Osteoblast (primary cell): ENCODE results near the gene TRIAP1. TPM values are rescaled to one million over a fixed set of nuclear protein-coding genes. Genes with fewer than 3 reads are reported as not detected.
"Not testable (repeated sequence)": the region's sequence is repeated elsewhere in the genome, so short reads cannot be mapped to it uniquely, and the experiment has no call there.

Source experiments
- DNase-seq: peaks from one replicate; pipeline ENCODE4 v3.0.0; 2011; ENCODE audit warnings: low spot score, mixed read lengths; ENCODE audit not compliant: insufficient read length; ENCODE audit errors: missing footprints
- H2AFZ ChIP-seq: 2 replicates; pipeline ENCODE4 v1.6.0; 2011; ENCODE audit warnings: mild to moderate bottlenecking, low read length
- H3K27ac ChIP-seq: 2 replicates; pipeline ENCODE4 v1.5.1; 2011; ENCODE audit warnings: mild to moderate bottlenecking, low read depth, low read length, moderate library complexity
- H3K27me3 ChIP-seq: 2 replicates; pipeline ENCODE4 v1.6.0; 2012; ENCODE audit warnings: mild to moderate bottlenecking, control low read depth, inconsistent platforms, low read length, moderate library complexity; ENCODE audit not compliant: insufficient read depth
- H3K36me3 ChIP-seq: 2 replicates; pipeline ENCODE4 v1.5.1; 2011; ENCODE audit warnings: mild to moderate bottlenecking, low read length, control low read depth, moderate library complexity; ENCODE audit not compliant: insufficient read depth
- H3K4me1 ChIP-seq: 2 replicates; pipeline ENCODE4 v1.5.1; 2011; ENCODE audit warnings: mild to moderate bottlenecking, low read length, control low read depth, moderate library complexity; ENCODE audit not compliant: insufficient read depth
- H3K4me2 ChIP-seq: 2 replicates; pipeline ENCODE4 v1.6.0; 2011; ENCODE audit warnings: mild to moderate bottlenecking, low read length; ENCODE audit not compliant: insufficient read depth
- H3K4me3 ChIP-seq: fragments of 200-600 bp; sonication (generic); 3 replicates; pipeline ENCODE4 v1.5.1; 2012; ENCODE audit warnings: mild to moderate bottlenecking, low read length, inconsistent platforms; ENCODE audit not compliant: insufficient read depth
- H3K79me2 ChIP-seq: 2 replicates; pipeline ENCODE4 v1.6.0; 2012; ENCODE audit warnings: mild to moderate bottlenecking, low read length, control low read depth, inconsistent platforms; ENCODE audit not compliant: insufficient read depth
- H3K9me3 ChIP-seq: 2 replicates; pipeline ENCODE4 v1.5.1; 2011; ENCODE audit warnings: low read depth, low read length, control low read depth
- H4K20me1 ChIP-seq: 2 replicates; pipeline ENCODE4 v1.6.0; 2012; ENCODE audit warnings: mild to moderate bottlenecking, low read length, control low read depth; ENCODE audit not compliant: insufficient read depth
- CTCF ChIP-seq: IDR thresholded peaks from 2 replicates; pipeline ENCODE4 v1.5.1; 2011; ENCODE audit warnings: mild to moderate bottlenecking, low read depth, low read length, moderate library complexity; ENCODE audit errors: extremely low read depth
- total RNA-seq: library from RNA; depleted of rRNA; stranded (reverse); fragments of >200 nt; gene quantifications from 2 replicates; pipeline ENCODE4 v1.2.3, GENCODE V29; 2012

The TRIAP1 gene
- total RNA-seq, 1 donor: 19.9 TPM

- H4K20me1 ChIP-seq: peaks cover 17% of the 10 kb centered on the region
- H3K79me2 ChIP-seq: peaks cover 23% of the 10 kb centered on the region
- no peaks in the 10 kb centered on the region for H3K27me3 ChIP-seq
- H3K4me2 ChIP-seq: no peak overlapping the region
- no peak overlapping the region for H3K4me3 ChIP-seq
- H2AFZ ChIP-seq: no peak overlapping the region
- peaks cover 54% of the 10 kb centered on the region for H3K36me3 ChIP-seq
- TF ChIP-seq CTCF: no peak
- DNase-seq: no peak
- H3K4me1 ChIP-seq: no peaks in the 10 kb centered on the region
- H3K9me3 ChIP-seq: no peaks in the 10 kb centered on the region
- no peak overlapping the region for H3K27ac ChIP-seq
Observed at GRCh38 chr12:120455302-120455701, 9.1 kb upstream of the TRIAP1 start.

- Histone ChIP-seq H3K4me3 (no peak overlapping the region), H3K36me3 (peaks cover 47% of the 10 kb centered on the region), H2AFZ (no peak overlapping the region), H3K79me2 (peaks cover 31% of the 10 kb centered on the region), H3K27me3 (no peaks in the 10 kb centered on the region), H3K4me2 (no peak overlapping the region), H3K4me1 (no peaks in the 10 kb centered on the region), H4K20me1 (peaks cover 17% of the 10 kb centered on the region), H3K27ac (no peak overlapping the region), H3K9me3 (no peaks in the 10 kb centered on the region)
- TF ChIP-seq CTCF: peak; percentile 66
- peak; percentile 80 for DNase-seq
Observed at GRCh38 chr12:120453977-120454376, 7.8 kb upstream of the TRIAP1 start.

- Histone ChIP-seq H3K4me3 (no peak overlapping the region), H3K27me3 (no peaks in the 10 kb centered on the region), H4K20me1 (peaks cover 17% of the 10 kb centered on the region), H3K9me3 (no peaks in the 10 kb centered on the region), H3K27ac (no peak overlapping the region), H3K79me2 (peaks cover 36% of the 10 kb centered on the region), H3K36me3 (peaks cover 40% of the 10 kb centered on the region), H3K4me2 (no peak overlapping the region), H3K4me1 (no peaks in the 10 kb centered on the region), H2AFZ (no peak overlapping the region)
- peak; percentile 73 for DNase-seq
- no peak for TF ChIP-seq CTCF
Observed at GRCh38 chr12:120453060-120453750, 7.0 kb upstream of the TRIAP1 start.

GRCh38 chr12:120452524-120452923 is 6.3 kb upstream of the TRIAP1 start:
- not testable (repeated sequence) for DNase-seq, H3K4me2 ChIP-seq, H3K27me3 ChIP-seq, H3K4me1 ChIP-seq, H3K27ac ChIP-seq, H2AFZ ChIP-seq, H3K9me3 ChIP-seq, H3K4me3 ChIP-seq
- Histone ChIP-seq H3K36me3 (peaks cover 36% of the 10 kb centered on the region), H4K20me1 (peaks cover 20% of the 10 kb centered on the region), H3K79me2 (peaks cover 43% of the 10 kb centered on the region)
